Right lobe of liver (tissue), 4 donors: ENCODE measurements around the gene LDLRAD4.

Experiments
- CTCF ChIP-seq, 4 donors: fragments of 200-600 bp in 3 of 4; fragments of 450-650 bp in 1 of 4; IDR thresholded peaks; one replicate each; pipeline versions ENCODE4 v1.5.1 to v1.8.0; 2016 to 2022; ENCODE audit warnings: antibody characterized with exemption in 4 of 4, mild to moderate bottlenecking in 2 of 4
- POLR2A ChIP-seq: fragments of 450-650 bp; IDR thresholded peaks from one replicate; pipeline ENCODE4 v1.6.1; 2017; ENCODE audit warnings: antibody characterized with exemption, mild to moderate bottlenecking
- donor health status: DM: no; HTN: no; CAD: no.
- donor health status: DM: no; HTN: no; CAD: no.
- donor health status: DM: no; HTN: yes; CAD: no.

DNA sequence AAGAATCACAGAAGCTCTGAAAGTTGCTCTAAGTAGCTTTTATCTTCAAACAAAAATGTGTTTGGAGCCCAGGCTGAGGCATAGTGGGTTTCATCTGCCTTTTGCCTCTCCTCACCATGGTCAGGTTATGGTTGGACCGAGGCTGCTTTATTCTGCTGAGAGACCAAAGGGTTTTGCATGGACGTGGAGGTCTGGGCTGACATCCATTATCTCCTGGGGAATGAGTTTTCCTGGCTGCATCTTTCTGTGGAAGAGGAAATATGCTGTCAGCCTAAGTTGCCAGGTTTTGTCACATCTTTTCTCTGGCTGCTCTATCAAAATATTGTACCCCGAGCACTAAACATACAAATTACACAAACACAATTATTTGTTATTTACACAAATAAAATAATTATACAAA, 223.2 kb downstream of the LDLRAD4 start:
- TF ChIP-seq CTCF (IDR thresholded peaks at IDR 0.05) (no peak), POLR2A (no peak)
